Measurements from ENCODE around the gene CAB39.

DNA sequence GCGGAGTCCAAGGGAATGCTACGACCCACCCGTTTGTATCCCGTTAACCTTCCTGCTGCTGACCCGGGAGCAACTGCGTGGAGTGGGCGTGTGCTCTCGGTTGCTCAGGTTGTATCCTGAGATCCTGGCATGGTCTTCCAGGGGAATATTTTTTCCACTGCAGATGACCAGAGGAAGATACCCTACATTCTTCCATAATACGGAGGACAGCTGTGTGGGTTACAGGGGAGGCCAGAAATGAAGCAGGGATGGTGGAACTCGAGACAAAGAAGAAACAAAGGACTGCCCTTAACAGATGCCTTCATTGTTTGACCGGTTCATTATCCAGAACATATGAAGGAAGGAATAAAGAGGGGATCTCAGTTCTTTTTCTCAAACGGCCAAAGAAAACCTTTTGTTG lies 39.8 kb upstream of the CAB39 start:
- TF ChIP-seq, protein P1, sequence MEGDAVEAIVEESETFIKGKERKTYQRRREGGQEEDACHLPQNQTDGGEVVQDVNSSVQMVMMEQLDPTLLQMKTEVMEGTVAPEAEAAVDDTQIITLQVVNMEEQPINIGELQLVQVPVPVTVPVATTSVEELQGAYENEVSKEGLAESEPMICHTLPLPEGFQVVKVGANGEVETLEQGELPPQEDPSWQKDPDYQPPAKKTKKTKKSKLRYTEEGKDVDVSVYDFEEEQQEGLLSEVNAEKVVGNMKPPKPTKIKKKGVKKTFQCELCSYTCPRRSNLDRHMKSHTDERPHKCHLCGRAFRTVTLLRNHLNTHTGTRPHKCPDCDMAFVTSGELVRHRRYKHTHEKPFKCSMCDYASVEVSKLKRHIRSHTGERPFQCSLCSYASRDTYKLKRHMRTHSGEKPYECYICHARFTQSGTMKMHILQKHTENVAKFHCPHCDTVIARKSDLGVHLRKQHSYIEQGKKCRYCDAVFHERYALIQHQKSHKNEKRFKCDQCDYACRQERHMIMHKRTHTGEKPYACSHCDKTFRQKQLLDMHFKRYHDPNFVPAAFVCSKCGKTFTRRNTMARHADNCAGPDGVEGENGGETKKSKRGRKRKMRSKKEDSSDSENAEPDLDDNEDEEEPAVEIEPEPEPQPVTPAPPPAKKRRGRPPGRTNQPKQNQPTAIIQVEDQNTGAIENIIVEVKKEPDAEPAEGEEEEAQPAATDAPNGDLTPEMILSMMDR (IDR thresholded peaks at IDR 0.05) = no peak
- no peak for TF ChIP-seq EP300 (IDR thresholded peaks at IDR 0.05)
- TF ChIP-seq POLR2AphosphoS5 (IDR thresholded peaks at IDR 0.05) = no peak
- TF ChIP-seq POLR2A (IDR thresholded peaks at IDR 0.05) = no peak
